K562 (cell line): ENCODE measurements around the gene SETDB2. TPM values are rescaled to one million over a fixed set of nuclear protein-coding genes. Genes with fewer than 3 reads are reported as not detected.

Source experiments
- ASH1L ChIP-seq: fragments of 450-650 bp; IDR thresholded peaks from 2 replicates; pipeline ENCODE4 v1.6.1; 2018; ENCODE audit warnings: borderline replicate concordance, mild to moderate bottlenecking, low read depth; ENCODE audit not compliant: partially characterized antibody
- BRD9 ChIP-seq: fragments of 450-650 bp; IDR thresholded peaks from 2 replicates; pipeline ENCODE4 v1.6.1; 2018; ENCODE audit warnings: low read depth; ENCODE audit not compliant: partially characterized antibody
- CBX8 ChIP-seq: fragments of 200-600 bp; sonication (generic); IDR thresholded peaks from 2 replicates; pipeline ENCODE4 v1.6.1; 2012; ENCODE audit warnings: borderline replicate concordance, mixed run types, low read depth, mild to moderate bottlenecking, moderate library complexity, mixed read lengths, low read length, control low read depth, inconsistent platforms; ENCODE audit not compliant: poor library complexity, severe bottlenecking; ENCODE audit errors: extremely low read depth
- CREB1 ChIP-seq, 2 experiments: sonication (generic) in 1 of 2; formaldehyde crosslinking in 1 of 2; IDR thresholded peaks; 2 replicates each; pipeline versions ENCODE4 v1.6.1 to v1.8.0; 2012 to 2022; ENCODE audit warnings: inconsistent platforms in 1 of 2, mild to moderate bottlenecking in 1 of 2, missing genetic modification reagents in 1 of 2, moderate library complexity in 1 of 2
- FOS ChIP-seq: IDR thresholded peaks from 3 replicates; pipeline ENCODE4 v1.6.1; 2011; ENCODE audit not compliant: insufficient read length; ENCODE audit errors: extremely low read depth
- KHSRP ChIP-seq: fragments of 450-650 bp; IDR thresholded peaks from 2 replicates; pipeline ENCODE4 v1.6.1; 2017
- MITF ChIP-seq: IDR thresholded peaks from 2 replicates; pipeline ENCODE4 v1.6.1; 2014; ENCODE audit warnings: antibody characterized with exemption
- PCBP2 ChIP-seq: fragments of 200-400 bp; formaldehyde crosslinking; IDR thresholded peaks from 2 replicates; pipeline ENCODE4 v1.6.1; 2018; ENCODE audit warnings: low read length, low read depth, mild to moderate bottlenecking, moderate library complexity; ENCODE audit not compliant: poor library complexity, severe bottlenecking
- PKNOX1 ChIP-seq: fragments of 450-650 bp; IDR thresholded peaks from 2 replicates; pipeline ENCODE4 v1.6.1; 2016
- PTRF ChIP-seq: fragments of 450-650 bp; IDR thresholded peaks from 2 replicates; pipeline ENCODE4 v1.6.1; 2016; ENCODE audit warnings: mild to moderate bottlenecking, missing genetic modification characterization, missing compliant biosample characterization
- SPI1 ChIP-seq: IDR thresholded peaks from 2 replicates; pipeline ENCODE4 v1.6.1; 2011; ENCODE audit warnings: low read depth, low read length, control low read depth, borderline replicate concordance
- SUPT5H ChIP-seq: fragments of 450-650 bp; IDR thresholded peaks from 2 replicates; pipeline ENCODE4 v1.6.1; 2016
- TFAM ChIP-seq: fragments of 250-450 bp; sonication (Bioruptor Pico); conservative IDR thresholded peaks from 2 replicates; pipeline ENCODE4 v1.5.0; 2021; ENCODE audit warnings: mild to moderate bottlenecking, moderate library complexity
- XRCC5 ChIP-seq: fragments of 200-400 bp; formaldehyde crosslinking; IDR thresholded peaks from 2 replicates; pipeline ENCODE4 v1.6.1; 2017; ENCODE audit warnings: low read depth, mild to moderate bottlenecking, low read length
- ZNF134 ChIP-seq: fragments of 250-450 bp; sonication (Bioruptor Pico); conservative IDR thresholded peaks from 2 replicates; pipeline ENCODE4 v1.4.0; 2020
- ZNF263 ChIP-seq: sonication (generic); formaldehyde crosslinking; IDR thresholded peaks from 2 replicates; pipeline ENCODE4 v1.8.0; 2022; ENCODE audit warnings: mild to moderate bottlenecking, missing genetic modification reagents, borderline replicate concordance
- polyA plus RNA-seq, 8 experiments: library from polyadenylated mRNA; depleted of rRNA in 4 of 8; stranded (reverse) in 5 of 8; unstranded in 3 of 8; fragments of >200 nt; fragmentation: Nextera tagmentation in 2 of 8; fragmentation: Illumina TruSeq in 1 of 8; extraction: Ambion mirVana in 2 of 8; extraction: Trizol in 1 of 8; gene quantifications; 2 replicates each; pipeline versions ENCODE4 v1.2.1 to v1.2.3, GENCODE V29; 2011 to 2014; ENCODE audit warnings: inconsistent platforms in 1 of 8, missing spikeins in 1 of 8
- total RNA-seq, 7 experiments: library from RNA; depleted of rRNA in 6 of 7; stranded (reverse); fragments of >200 nt in 6 of 7; fragmentation: Illumina TruSeq in 2 of 7; extraction: Trizol in 2 of 7; gene quantifications; 2 replicates each; pipeline versions ENCODE4 v1.2.1 to v1.2.3, GENCODE V29; 2011 to 2021; ENCODE audit warnings: low replicate concordance in 1 of 7
- TF ChIP-seq, protein P1 (sequence below), 3 experiments: IDR thresholded peaks in 2 of 3; conservative IDR thresholded peaks in 1 of 3; 2 replicates each; pipeline ENCODE4 v1.5.1; 2011 to 2012; ENCODE audit warnings: low read length in 3 of 3, mild to moderate bottlenecking in 3 of 3, control low read depth in 2 of 3, improper control_type of control experiment in 1 of 3, inconsistent platforms in 1 of 3, low read depth in 1 of 3, mixed read lengths in 1 of 3, moderate library complexity in 1 of 3; ENCODE audit not compliant: insufficient read depth in 2 of 3
- TF ChIP-seq, protein P2 (sequence below): fragments of 250-450 bp; sonication (Bioruptor Pico); IDR thresholded peaks from 2 replicates; pipeline ENCODE4 v1.5.0; 2021
- TF ChIP-seq, protein P3 (sequence below): fragments of 450-650 bp; IDR thresholded peaks from 2 replicates; pipeline ENCODE4 v1.6.1; 2014; ENCODE audit warnings: low read depth, mild to moderate bottlenecking, moderate library complexity, borderline replicate concordance

SETDB2 gene
- total and polyA plus RNA-seq, 9 of the 15 experiments (the other 6 are each of a cell fraction or from before 2014, with no cell fraction given): 1.0 to 9.0 (median 6.1) TPM

DNA sequence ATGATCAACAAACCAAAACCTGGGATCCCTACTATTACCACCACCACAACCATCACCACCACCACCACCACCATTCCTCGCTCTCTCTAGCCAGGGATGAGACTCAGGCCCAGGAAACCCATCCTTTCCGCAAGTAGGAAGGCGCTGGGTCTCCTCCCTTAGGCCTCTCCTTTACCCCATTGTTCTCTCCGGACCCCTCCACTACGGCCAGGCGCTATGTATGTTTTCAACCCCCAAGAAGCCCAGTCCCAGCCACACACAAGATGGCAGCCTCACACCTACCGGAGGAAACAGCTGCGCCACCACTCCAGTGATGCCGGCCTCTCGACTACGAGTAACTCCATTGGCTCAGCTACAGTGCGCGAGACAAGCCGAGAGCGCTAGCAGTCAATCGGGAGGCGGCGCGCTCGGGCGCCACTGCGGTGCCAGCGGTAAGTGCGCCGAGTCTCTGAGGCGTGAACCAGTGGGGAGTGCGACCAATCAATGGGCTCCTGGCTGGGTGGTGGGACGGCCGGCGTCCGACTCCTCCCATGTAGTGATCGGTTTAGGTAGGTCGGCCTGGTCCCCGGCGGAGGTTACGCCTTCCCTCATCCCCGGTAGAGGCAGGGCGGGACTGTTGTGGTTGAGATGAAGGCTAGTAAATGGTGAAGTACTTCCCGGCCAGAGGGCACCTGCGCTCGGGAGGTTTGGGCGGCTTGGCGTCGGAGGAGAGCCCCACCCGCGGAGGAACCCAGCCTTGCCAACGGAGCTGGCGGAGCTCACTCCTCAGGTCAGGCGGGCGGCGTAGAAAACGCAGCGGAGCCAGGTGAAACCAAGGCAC lies at the start of gene SETDB2, which contains the start of gene CAB39L (continued):
- TF ChIP-seq PTRF (tag): no peak
- no peak for TF ChIP-seq KHSRP
- TF ChIP-seq ASH1L: peak; percentile 25
- no peak for TF ChIP-seq SPI1
- 0 out of 2 replicates have a peak, but pooled peaks have one; percentile 5 for TF ChIP-seq XRCC5
- no peak for TF ChIP-seq TFAM (CRISPR knock-in tag)
- TF ChIP-seq SUPT5H: peak; percentile 72
- TF ChIP-seq PCBP2: no peak
- peak; percentile 82 for TF ChIP-seq PKNOX1
- TF ChIP-seq ZNF263: peak; percentile 74; the same call in 1 of the 2 replicates
- TF ChIP-seq MITF: no peak
- TF ChIP-seq FOS: peak; percentile 33
- TF ChIP-seq, protein P1, sequence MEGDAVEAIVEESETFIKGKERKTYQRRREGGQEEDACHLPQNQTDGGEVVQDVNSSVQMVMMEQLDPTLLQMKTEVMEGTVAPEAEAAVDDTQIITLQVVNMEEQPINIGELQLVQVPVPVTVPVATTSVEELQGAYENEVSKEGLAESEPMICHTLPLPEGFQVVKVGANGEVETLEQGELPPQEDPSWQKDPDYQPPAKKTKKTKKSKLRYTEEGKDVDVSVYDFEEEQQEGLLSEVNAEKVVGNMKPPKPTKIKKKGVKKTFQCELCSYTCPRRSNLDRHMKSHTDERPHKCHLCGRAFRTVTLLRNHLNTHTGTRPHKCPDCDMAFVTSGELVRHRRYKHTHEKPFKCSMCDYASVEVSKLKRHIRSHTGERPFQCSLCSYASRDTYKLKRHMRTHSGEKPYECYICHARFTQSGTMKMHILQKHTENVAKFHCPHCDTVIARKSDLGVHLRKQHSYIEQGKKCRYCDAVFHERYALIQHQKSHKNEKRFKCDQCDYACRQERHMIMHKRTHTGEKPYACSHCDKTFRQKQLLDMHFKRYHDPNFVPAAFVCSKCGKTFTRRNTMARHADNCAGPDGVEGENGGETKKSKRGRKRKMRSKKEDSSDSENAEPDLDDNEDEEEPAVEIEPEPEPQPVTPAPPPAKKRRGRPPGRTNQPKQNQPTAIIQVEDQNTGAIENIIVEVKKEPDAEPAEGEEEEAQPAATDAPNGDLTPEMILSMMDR (IDR thresholded peaks at IDR 0.05 in 2 of 3, conservative IDR thresholded peaks at IDR 0.05 in 1 of 3; ENCODE audit: insufficient read depth in 2 of 3, low read depth in 1 of 3, low read length in 3 of 3): peak; percentile 38 to 56 (median 42)
- TF ChIP-seq, protein P2, sequence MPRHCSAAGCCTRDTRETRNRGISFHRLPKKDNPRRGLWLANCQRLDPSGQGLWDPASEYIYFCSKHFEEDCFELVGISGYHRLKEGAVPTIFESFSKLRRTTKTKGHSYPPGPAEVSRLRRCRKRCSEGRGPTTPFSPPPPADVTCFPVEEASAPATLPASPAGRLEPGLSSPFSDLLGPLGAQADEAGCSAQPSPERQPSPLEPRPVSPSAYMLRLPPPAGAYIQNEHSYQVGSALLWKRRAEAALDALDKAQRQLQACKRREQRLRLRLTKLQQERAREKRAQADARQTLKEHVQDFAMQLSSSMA (CRISPR knock-in tag): peak; percentile 99
- no peak for TF ChIP-seq ZNF134 (CRISPR knock-in tag)
- TF ChIP-seq, protein P3, sequence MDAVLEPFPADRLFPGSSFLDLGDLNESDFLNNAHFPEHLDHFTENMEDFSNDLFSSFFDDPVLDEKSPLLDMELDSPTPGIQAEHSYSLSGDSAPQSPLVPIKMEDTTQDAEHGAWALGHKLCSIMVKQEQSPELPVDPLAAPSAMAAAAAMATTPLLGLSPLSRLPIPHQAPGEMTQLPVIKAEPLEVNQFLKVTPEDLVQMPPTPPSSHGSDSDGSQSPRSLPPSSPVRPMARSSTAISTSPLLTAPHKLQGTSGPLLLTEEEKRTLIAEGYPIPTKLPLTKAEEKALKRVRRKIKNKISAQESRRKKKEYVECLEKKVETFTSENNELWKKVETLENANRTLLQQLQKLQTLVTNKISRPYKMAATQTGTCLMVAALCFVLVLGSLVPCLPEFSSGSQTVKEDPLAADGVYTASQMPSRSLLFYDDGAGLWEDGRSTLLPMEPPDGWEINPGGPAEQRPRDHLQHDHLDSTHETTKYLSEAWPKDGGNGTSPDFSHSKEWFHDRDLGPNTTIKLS: peak; percentile 60
- TF ChIP-seq CREB1 (IDR thresholded peaks at IDR 0.05): peak; percentile 44; the same call in 1 of the 2 replicates
- peak; percentile 56 for TF ChIP-seq CREB1 (CRISPR knock-in tag; IDR thresholded peaks at IDR 0.05)
- TF ChIP-seq BRD9: peak; percentile 41
- no peak for TF ChIP-seq CBX8
